H1 (cell line): ENCODE measurements around the gene MDFIC. TPM values are rescaled to one million over a fixed set of nuclear protein-coding genes. Genes with fewer than 3 reads are reported as not detected.
"Not testable (repeated sequence)": the region's sequence is repeated elsewhere in the genome, so short reads cannot be mapped to it uniquely, and the experiment has no call there.

ENCODE experiments used
- CTCF ChIA-PET: fragments of 300-600 bp; sonication (Branson Sonifier 250); formaldehyde crosslinking; loops from one replicate; lab custom pipeline; 2021; ENCODE audit not compliant: partially characterized antibody; lab: Charles Lee
- POLR2A ChIA-PET: fragments of 300-600 bp; sonication (Branson Sonifier 250); formaldehyde crosslinking; loops from one replicate; lab custom pipeline; 2021; ENCODE audit warnings: inconsistent platforms; ENCODE audit not compliant: partially characterized antibody; lab: Charles Lee
- DNase-seq, 2 experiments: peaks; one replicate each; pipeline versions ENCODE4 v3.0.0 to v3.0.0-alpha.2; 2010 to 2022; ENCODE audit warnings: low spot score in 2 of 2, low read depth in 1 of 2, mixed read lengths in 1 of 2
- FAIRE-seq: peaks from 2 replicates; lab custom pipeline; 2011; peaks lifted over from hg19 to GRCh38; lab: Jason Lieb, UNC
- H2AFZ ChIP-seq: 2 replicates; pipeline ENCODE4 v1.8.1; 2012; ENCODE audit warnings: low read length, inconsistent platforms
- H2AK5ac ChIP-seq: 2 replicates; pipeline ENCODE4 v1.6.1; 2013; ENCODE audit warnings: low read depth, low read length
- H2BK120ac ChIP-seq: replicated peaks from 2 replicates; pipeline ENCODE3; 2013; ENCODE audit warnings: low read depth, low read length, inconsistent platforms
- H2BK12ac ChIP-seq: 2 replicates; pipeline ENCODE4 v1.6.1; 2013; ENCODE audit warnings: low read depth, low read length
- H2BK15ac ChIP-seq: 2 replicates; pipeline ENCODE4 v1.6.1; 2013; ENCODE audit warnings: low read length
- H2BK20ac ChIP-seq: 2 replicates; pipeline ENCODE4 v1.6.1; 2013; ENCODE audit warnings: low read length
- H2BK5ac ChIP-seq: 2 replicates; pipeline ENCODE4 v1.6.1; 2013; ENCODE audit warnings: low read depth, low read length
- H3K14ac ChIP-seq: 2 replicates; pipeline ENCODE4 v1.6.1; 2013; ENCODE audit warnings: inconsistent platforms; ENCODE audit not compliant: insufficient read length
- H3K18ac ChIP-seq: 2 replicates; pipeline ENCODE4 v1.6.1; 2013; ENCODE audit warnings: low read length; ENCODE audit errors: extremely low read depth
- H3K23ac ChIP-seq: 2 replicates; pipeline ENCODE4 v1.6.1; 2013; ENCODE audit warnings: inconsistent platforms; ENCODE audit not compliant: insufficient read length
- H3K23me2 ChIP-seq: 2 replicates; pipeline ENCODE4 v1.6.1; 2013; ENCODE audit warnings: low read depth, low read length
- H3K27ac ChIP-seq: 2 replicates; pipeline ENCODE4 v1.6.1; 2011; ENCODE audit warnings: low read depth, low read length, inconsistent platforms
- H3K27me3 ChIP-seq, 4 experiments: replicated peaks in 1 of 4; 1 replicate in 1 of 4; 2 replicates in 3 of 4; pipeline versions ENCODE4 v1.6.1 to v1.8.1; 2011 to 2013; ENCODE audit warnings: low read length in 3 of 4, mild to moderate bottlenecking in 3 of 4, inconsistent platforms in 2 of 4, mixed read lengths in 2 of 4, moderate library complexity in 1 of 4; ENCODE audit not compliant: control insufficient read depth in 3 of 4, insufficient read depth in 3 of 4; ENCODE audit errors: extremely low read depth in 1 of 4
- H3K36me3 ChIP-seq, 4 experiments: 2 replicates each; pipeline versions ENCODE4 v1.6.1 to v1.8.1; 2011 to 2013; ENCODE audit warnings: mild to moderate bottlenecking in 4 of 4, low read length in 3 of 4, moderate library complexity in 2 of 4, control low read depth in 1 of 4, inconsistent platforms in 1 of 4; ENCODE audit not compliant: insufficient read depth in 4 of 4, control insufficient read depth in 2 of 4
- H3K4ac ChIP-seq: replicated peaks from 2 replicates; pipeline ENCODE3; 2013; ENCODE audit warnings: low read length, low read depth, mixed read lengths, inconsistent platforms; ENCODE audit not compliant: insufficient read length
- H3K4me1 ChIP-seq, 4 experiments: replicated peaks in 1 of 4; 1 replicate in 1 of 4; 2 replicates in 3 of 4; pipeline versions ENCODE4 v1.6.1 to v1.8.1; 2011 to 2013; ENCODE audit warnings: low read length in 3 of 4, inconsistent platforms in 2 of 4, mixed read lengths in 1 of 4; ENCODE audit not compliant: insufficient read depth in 4 of 4, control insufficient read depth in 3 of 4
- H3K4me2 ChIP-seq, 2 experiments: 2 replicates each; pipeline versions ENCODE4 v1.6.1 to v1.8.1; 2011 to 2013; ENCODE audit warnings: low read depth in 2 of 2, low read length in 2 of 2, control low read depth in 1 of 2, inconsistent platforms in 1 of 2, mild to moderate bottlenecking in 1 of 2; ENCODE audit not compliant: insufficient read depth in 1 of 2
- H3K4me3 ChIP-seq, 4 experiments: fragments of 200-600, 300-600 bp in 1 of 4; sonication (generic), shearing (Covaris generic), sonication (Bioruptor Twin) in 1 of 4; 2 replicates each; pipeline versions ENCODE4 v1.5.1 to v1.8.1; 2011 to 2016; ENCODE audit warnings: low read length in 4 of 4, low read depth in 3 of 4, control low read depth in 2 of 4, inconsistent platforms in 2 of 4, mild to moderate bottlenecking in 2 of 4, mixed read lengths in 1 of 4, moderate library complexity in 1 of 4; ENCODE audit not compliant: insufficient read depth in 2 of 4; ENCODE audit errors: extremely low read depth in 1 of 4
- H3K56ac ChIP-seq: replicated peaks from 2 replicates; pipeline ENCODE3; 2013; ENCODE audit warnings: low read depth, mild to moderate bottlenecking, mixed read lengths, low read length, inconsistent platforms; ENCODE audit not compliant: insufficient read length
- H3K79me1 ChIP-seq: 2 replicates; pipeline ENCODE4 v1.6.1; 2013; ENCODE audit warnings: low read depth, low read length, control low read depth
- H3K79me2 ChIP-seq, 2 experiments: 2 replicates each; pipeline versions ENCODE4 v1.6.1 to v1.8.1; 2012 to 2013; ENCODE audit warnings: low read length in 2 of 2, mild to moderate bottlenecking in 2 of 2, inconsistent platforms in 1 of 2; ENCODE audit not compliant: insufficient read depth in 2 of 2, control insufficient read depth in 1 of 2
- H3K9ac ChIP-seq, 4 experiments: replicated peaks in 1 of 4; 1 replicate in 1 of 4; 2 replicates in 3 of 4; pipeline versions ENCODE4 v1.6.1 to v1.8.1; 2011 to 2013; ENCODE audit warnings: low read depth in 3 of 4, low read length in 3 of 4, control low read depth in 2 of 4, mild to moderate bottlenecking in 2 of 4, moderate library complexity in 2 of 4, inconsistent platforms in 1 of 4; ENCODE audit errors: extremely low read depth in 1 of 4
- H3K9me3 ChIP-seq, 2 experiments: 2 replicates each; pipeline versions ENCODE4 v1.6.1 to v1.8.1; 2012 to 2013; ENCODE audit warnings: mild to moderate bottlenecking in 2 of 2, moderate library complexity in 2 of 2, control low read depth in 1 of 2, inconsistent platforms in 1 of 2, low read depth in 1 of 2, low read length in 1 of 2, mixed read lengths in 1 of 2; ENCODE audit not compliant: insufficient read depth in 2 of 2
- H4K20me1 ChIP-seq, 2 experiments: replicated peaks in 1 of 2; 2 replicates each; pipeline versions ENCODE3 to v1.8.1; 2011 to 2013; ENCODE audit warnings: inconsistent platforms in 2 of 2, low read length in 2 of 2, mild to moderate bottlenecking in 1 of 2; ENCODE audit not compliant: insufficient read depth in 2 of 2, control insufficient read depth in 1 of 2
- H4K5ac ChIP-seq: 2 replicates; pipeline ENCODE4 v1.6.1; 2013; ENCODE audit warnings: low read length, low read depth, mixed read lengths, inconsistent platforms; ENCODE audit not compliant: insufficient read length
- H4K8ac ChIP-seq: 2 replicates; pipeline ENCODE4 v1.8.0; 2013; ENCODE audit warnings: mild to moderate bottlenecking, moderate library complexity, low read length, inconsistent platforms; ENCODE audit not compliant: insufficient read depth; ENCODE audit errors: extremely low read depth
- H4K91ac ChIP-seq: replicated peaks from 2 replicates; pipeline ENCODE3; 2013; ENCODE audit warnings: low read length, mixed read lengths, inconsistent platforms; ENCODE audit not compliant: insufficient read length
- USF2 ChIP-seq: IDR thresholded peaks from 2 replicates; pipeline ENCODE4 v1.6.1; 2011; ENCODE audit warnings: low read length, improper control_type of control experiment
- WGBS, 2 experiments: shearing (Covaris generic) in 1 of 2; methylation state at CpG; one replicate each; pipeline versions ENCODE4 v1.1.6 to v1.1.7; 2013 to 2015; ENCODE audit warnings: low lambda C conversion rate in 2 of 2, mixed read lengths in 2 of 2, inconsistent platforms in 1 of 2, low coverage in 1 of 2, missing lambda C conversion rate in 1 of 2; ENCODE audit not compliant: insufficient replicate concordance in 2 of 2, insufficient coverage in 1 of 2, insufficient read length in 1 of 2; ENCODE audit errors: extremely low coverage in 1 of 2, missing lambda C conversion rate in 1 of 2; 5-methylcytosine and 5-hydroxymethylcytosine counted together
- polyA plus RNA-seq, 7 experiments: library from polyadenylated mRNA; depleted of rRNA in 3 of 7; stranded (reverse) in 5 of 7; unstranded in 2 of 7; fragments of >200 nt in 5 of 7; fragments of 200-250 nt in 2 of 7; gene quantifications; 1 replicate in 5 of 7; 2 replicates in 1 of 7; 4 replicates in 1 of 7; pipeline versions ENCODE4 v1.2.1 to v1.2.3, GENCODE V29; 2011 to 2013; ENCODE audit warnings: missing spikeins in 2 of 7, mixed read lengths in 2 of 7
- total RNA-seq: library from RNA; stranded (reverse); fragmentation: NEBNext Ultra II Directional; extraction: Animal tissue kit (Norgen Biotek cat#: 25700); gene quantifications from 2 replicates; pipeline ENCODE4 v1.2.1, GENCODE V29; 2021

The MDFIC gene
- total and polyA plus RNA-seq, 2 of the 8 experiments (the other 6 are each of a cell fraction or from before 2014, with no cell fraction given), result 2.3 to 11.4 TPM

GRCh38 chr7:114886241-114886640 lies 35.7 kb upstream of the MDFIC start (continued):
- TF ChIP-seq USF2, result no peak

GRCh38 chr7:114889116-114889515 lies 32.8 kb upstream of the MDFIC start:
- FAIRE-seq, H3K18ac ChIP-seq, POLR2A ChIA-PET: not testable (repeated sequence)

More at GRCh38 chr7:114889116-114889515, 32.8 kb upstream of the MDFIC start:
- not testable (repeated sequence) for H3K79me2 ChIP-seq, H3K9ac ChIP-seq, H3K23me2 ChIP-seq, H2AFZ ChIP-seq, H3K36me3 ChIP-seq, H3K4me1 ChIP-seq, DNase-seq, H4K91ac ChIP-seq, H2BK15ac ChIP-seq, H4K8ac ChIP-seq, H3K14ac ChIP-seq, H3K27me3 ChIP-seq, H3K27ac ChIP-seq, H3K9me3 ChIP-seq, H3K4me2 ChIP-seq, H2AK5ac ChIP-seq, H3K23ac ChIP-seq, H2BK5ac ChIP-seq, H4K20me1 ChIP-seq, H2BK120ac ChIP-seq, H3K4ac ChIP-seq, H3K79me1 ChIP-seq, H4K5ac ChIP-seq, H3K56ac ChIP-seq, H2BK12ac ChIP-seq, H3K4me3 ChIP-seq, H2BK20ac ChIP-seq
- WGBS, 2 experiments, result 100% methylated on average over 3 of the region's 3 CpGs; no CpG with 5 or more reads in 1 of the 2 experiments
- CTCF ChIA-PET, result interaction anchor here (0.6 to 0.7 kb wide), 2 partner anchors 24 to 579 kb away, joined by 3 read pairs; no protein-coding TSS in a partner anchor
